Measurements from ENCODE around the gene CDK5. TPM values are rescaled to one million over a fixed set of nuclear protein-coding genes. Genes with fewer than 3 reads are reported as not detected.

CDK5 gene
- total and polyA plus RNA-seq, 2 of the 13 experiments (the other 11 are each of a cell fraction or from before 2014, with no cell fraction given): 16.4 to 21.3 TPM

DNA sequence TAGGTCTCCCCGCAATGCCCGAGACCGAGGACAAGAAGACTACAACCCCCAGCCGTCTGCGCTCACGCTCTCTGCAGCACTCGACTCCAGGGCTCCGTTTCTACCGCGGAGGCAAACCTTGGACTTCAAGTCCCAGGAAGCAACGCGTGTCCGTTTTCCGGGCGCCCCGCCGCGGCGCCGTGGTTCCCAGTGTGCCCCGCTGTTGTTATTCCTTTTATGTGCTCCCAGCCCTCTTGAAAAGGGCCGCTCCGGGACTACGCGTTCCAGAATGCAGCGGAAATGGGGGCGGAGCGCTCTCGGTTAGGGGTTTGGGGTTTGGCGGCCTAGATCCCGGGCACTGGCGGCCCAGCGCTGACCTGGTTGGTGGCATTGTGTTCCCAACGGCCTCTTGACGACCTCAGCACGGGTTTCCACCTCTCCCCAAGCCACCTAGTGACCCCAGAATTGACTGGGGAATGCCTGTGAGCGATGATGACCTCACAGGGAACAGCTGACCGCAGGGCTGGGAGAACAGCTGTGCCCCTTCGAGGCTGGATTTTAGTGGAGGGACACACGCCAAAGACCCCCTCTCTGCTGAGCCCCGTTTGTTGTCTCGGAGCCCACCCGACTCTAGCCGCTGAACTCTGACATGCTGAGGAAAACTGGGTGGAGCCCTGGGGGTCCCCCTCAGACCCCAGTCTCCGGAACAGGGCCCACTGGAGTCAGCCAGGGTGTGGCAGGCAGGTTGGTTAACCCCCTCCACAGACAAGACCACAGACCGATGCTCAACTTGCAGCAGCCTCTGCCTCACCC is 488 bp upstream of the CDK5 start (continued):
- TF ChIP-seq ZNF235 (CRISPR knock-in tag; IDR thresholded peaks at IDR 0.05; ENCODE audit: borderline replicate concordance) (no peak), SP5 (CRISPR knock-in tag; IDR thresholded peaks at IDR 0.05; ENCODE audit: borderline replicate concordance, low read depth) (peak; percentile 78), GLI4 (CRISPR knock-in tag; IDR thresholded peaks at IDR 0.05; ENCODE audit: borderline replicate concordance) (no peak), ZFX (CRISPR knock-in tag; IDR thresholded peaks at IDR 0.05; ENCODE audit: low read depth) (peak; percentile 94), POLR2AphosphoS5 (IDR thresholded peaks at IDR 0.05; ENCODE audit: low read depth, low read length) (peak; percentile 67), SSRP1 (CRISPR knock-in tag; IDR thresholded peaks at IDR 0.05) (no peak), ZNF101 (CRISPR knock-in tag; IDR thresholded peaks at IDR 0.05; ENCODE audit: borderline replicate concordance, low read depth) (no peak), ZC3H4 (CRISPR knock-in tag; IDR thresholded peaks at IDR 0.05; ENCODE audit: borderline replicate concordance) (no peak), RXRA (CRISPR knock-in tag; IDR thresholded peaks at IDR 0.05) (peak; percentile 75; the same call in 1 of the 2 replicates), KLF15 (CRISPR knock-in tag; IDR thresholded peaks at IDR 0.05; ENCODE audit: borderline replicate concordance) (no peak; the same call in 1 of the 2 replicates), CHD2 (IDR thresholded peaks at IDR 0.05; ENCODE audit: low read depth, low read length) (no peak), SIX4 (CRISPR knock-in tag; IDR thresholded peaks at IDR 0.05) (peak; percentile 60), PAF1 (CRISPR knock-in tag; IDR thresholded peaks at IDR 0.05) (no peak), TARDBP (CRISPR knock-in tag; IDR thresholded peaks at IDR 0.05) (peak; percentile 52; the same call in 1 of the 2 replicates), BRCA1 (CRISPR knock-in tag; IDR thresholded peaks at IDR 0.05) (peak; percentile 31), ELF3 (CRISPR knock-in tag; IDR thresholded peaks at IDR 0.05) (peak; percentile 32; the same call in 1 of the 2 replicates)
- TF ChIP-seq, protein P1, sequence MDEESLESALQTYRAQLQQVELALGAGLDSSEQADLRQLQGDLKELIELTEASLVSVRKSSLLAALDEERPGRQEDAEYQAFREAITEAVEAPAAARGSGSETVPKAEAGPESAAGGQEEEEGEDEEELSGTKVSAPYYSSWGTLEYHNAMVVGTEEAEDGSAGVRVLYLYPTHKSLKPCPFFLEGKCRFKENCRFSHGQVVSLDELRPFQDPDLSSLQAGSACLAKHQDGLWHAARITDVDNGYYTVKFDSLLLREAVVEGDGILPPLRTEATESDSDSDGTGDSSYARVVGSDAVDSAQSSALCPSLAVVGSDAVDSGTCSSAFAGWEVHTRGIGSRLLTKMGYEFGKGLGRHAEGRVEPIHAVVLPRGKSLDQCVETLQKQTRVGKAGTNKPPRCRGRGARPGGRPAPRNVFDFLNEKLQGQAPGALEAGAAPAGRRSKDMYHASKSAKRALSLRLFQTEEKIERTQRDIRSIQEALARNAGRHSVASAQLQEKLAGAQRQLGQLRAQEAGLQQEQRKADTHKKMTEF (CRISPR knock-in tag; IDR thresholded peaks at IDR 0.05): peak; percentile 60; the same call in 1 of the 2 replicates
- TF ChIP-seq, protein P2, sequence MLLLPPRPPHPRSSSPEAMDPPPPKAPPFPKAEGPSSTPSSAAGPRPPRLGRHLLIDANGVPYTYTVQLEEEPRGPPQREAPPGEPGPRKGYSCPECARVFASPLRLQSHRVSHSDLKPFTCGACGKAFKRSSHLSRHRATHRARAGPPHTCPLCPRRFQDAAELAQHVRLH (CRISPR knock-in tag; IDR thresholded peaks at IDR 0.05; ENCODE audit: borderline replicate concordance, low read depth): 0 out of 2 replicates have a peak, but pooled peaks have one; percentile 28
- TF ChIP-seq, protein P3, sequence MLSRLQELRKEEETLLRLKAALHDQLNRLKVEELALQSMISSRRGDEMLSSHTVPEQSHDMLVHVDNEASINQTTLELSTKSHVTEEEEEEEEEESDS (CRISPR knock-in tag; IDR thresholded peaks at IDR 0.05; ENCODE audit: borderline replicate concordance): no peak
- TF ChIP-seq, protein P4, sequence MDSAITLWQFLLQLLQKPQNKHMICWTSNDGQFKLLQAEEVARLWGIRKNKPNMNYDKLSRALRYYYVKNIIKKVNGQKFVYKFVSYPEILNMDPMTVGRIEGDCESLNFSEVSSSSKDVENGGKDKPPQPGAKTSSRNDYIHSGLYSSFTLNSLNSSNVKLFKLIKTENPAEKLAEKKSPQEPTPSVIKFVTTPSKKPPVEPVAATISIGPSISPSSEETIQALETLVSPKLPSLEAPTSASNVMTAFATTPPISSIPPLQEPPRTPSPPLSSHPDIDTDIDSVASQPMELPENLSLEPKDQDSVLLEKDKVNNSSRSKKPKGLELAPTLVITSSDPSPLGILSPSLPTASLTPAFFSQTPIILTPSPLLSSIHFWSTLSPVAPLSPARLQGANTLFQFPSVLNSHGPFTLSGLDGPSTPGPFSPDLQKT (CRISPR knock-in tag; IDR thresholded peaks at IDR 0.05; ENCODE audit: borderline replicate concordance): no peak
- TF ChIP-seq, protein P5, sequence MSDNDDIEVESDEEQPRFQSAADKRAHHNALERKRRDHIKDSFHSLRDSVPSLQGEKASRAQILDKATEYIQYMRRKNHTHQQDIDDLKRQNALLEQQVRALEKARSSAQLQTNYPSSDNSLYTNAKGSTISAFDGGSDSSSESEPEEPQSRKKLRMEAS (IDR thresholded peaks at IDR 0.05): peak; percentile 69
- TF ChIP-seq, protein P6, sequence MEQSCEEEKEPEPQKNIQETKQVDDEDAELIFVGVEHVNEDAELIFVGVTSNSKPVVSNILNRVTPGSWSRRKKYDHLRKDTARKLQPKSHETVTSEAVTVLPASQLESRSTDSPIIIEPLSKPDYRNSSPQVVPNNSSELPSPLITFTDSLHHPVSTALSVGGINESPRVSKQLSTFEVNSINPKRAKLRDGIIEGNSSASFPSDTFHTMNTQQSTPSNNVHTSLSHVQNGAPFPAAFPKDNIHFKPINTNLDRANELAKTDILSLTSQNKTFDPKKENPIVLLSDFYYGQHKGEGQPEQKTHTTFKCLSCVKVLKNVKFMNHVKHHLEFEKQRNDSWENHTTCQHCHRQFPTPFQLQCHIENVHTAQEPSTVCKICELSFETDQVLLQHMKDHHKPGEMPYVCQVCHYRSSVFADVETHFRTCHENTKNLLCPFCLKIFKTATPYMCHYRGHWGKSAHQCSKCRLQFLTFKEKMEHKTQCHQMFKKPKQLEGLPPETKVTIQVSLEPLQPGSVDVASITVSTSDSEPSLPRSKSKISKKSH (CRISPR knock-in tag; IDR thresholded peaks at IDR 0.05; ENCODE audit: borderline replicate concordance): no peak

Data from HepG2 (cell line).